ENCODE measurements around the gene RPL12.

RPL12 gene

GRCh38 chr9:127451858-127452656 is 851 bp upstream of the RPL12 start:
- peaks cover 31% of the 10 kb centered on the region for H3K4me1 Mint-ChIP-seq (ENCODE audit: low read depth)
- H3K9me3 Mint-ChIP-seq, result no peaks in the 10 kb centered on the region
- H3K27ac Mint-ChIP-seq, result peak overlapping the region; percentile 99
- no peaks in the 10 kb centered on the region for H3K27me3 Mint-ChIP-seq
- peak overlapping the region; percentile 98 for H3K4me3 Mint-ChIP-seq
- DNase-seq, result peak; percentile 69
- H3K36me3 Mint-ChIP-seq (ENCODE audit: low read depth), result peaks cover 83% of the 10 kb centered on the region

- no peaks in the 10 kb centered on the region for H3K27me3 Mint-ChIP-seq
- H3K4me1 Mint-ChIP-seq (ENCODE audit: low read depth), result peaks cover 34% of the 10 kb centered on the region
- no peaks in the 10 kb centered on the region for H3K9me3 Mint-ChIP-seq
- no peak for DNase-seq
- peak overlapping the region; percentile 99 for H3K27ac Mint-ChIP-seq
- peak overlapping the region; percentile 98 for H3K4me3 Mint-ChIP-seq
- peaks cover 83% of the 10 kb centered on the region for H3K36me3 Mint-ChIP-seq (ENCODE audit: low read depth)
These were observed 327 bp upstream of the RPL12 start for GRCh38 chr9:127451608-127451857.

GRCh38 chr9:127450243-127450760 is 904 bp downstream of the RPL12 start:
- no peaks in the 10 kb centered on the region for H3K9me3 Mint-ChIP-seq
- H3K27ac Mint-ChIP-seq, result peak overlapping the region; percentile 99
- DNase-seq, result no peak
- H3K27me3 Mint-ChIP-seq, result no peaks in the 10 kb centered on the region
- peaks cover 88% of the 10 kb centered on the region for H3K36me3 Mint-ChIP-seq (ENCODE audit: low read depth)
- H3K4me1 Mint-ChIP-seq (ENCODE audit: low read depth), result peaks cover 41% of the 10 kb centered on the region
- peak overlapping the region; percentile 98 for H3K4me3 Mint-ChIP-seq

- Mint-ChIP-seq H3K27ac (peak overlapping the region; percentile 99), H3K36me3 (ENCODE audit: low read depth) (peaks cover 89% of the 10 kb centered on the region), H3K4me1 (ENCODE audit: low read depth) (peaks cover 46% of the 10 kb centered on the region), H3K9me3 (no peaks in the 10 kb centered on the region), H3K4me3 (peak overlapping the region; percentile 98), H3K27me3 (no peaks in the 10 kb centered on the region)
- DNase-seq, result peak; percentile 52
These were observed 1.8 kb downstream of the RPL12 start for GRCh38 chr9:127449332-127449966.

- Mint-ChIP-seq H3K27me3 (no peaks in the 10 kb centered on the region), H3K4me3 (peak overlapping the region; percentile 98), H3K9me3 (no peaks in the 10 kb centered on the region), H3K36me3 (ENCODE audit: low read depth) (peaks cover 90% of the 10 kb centered on the region), H3K4me1 (ENCODE audit: low read depth) (peaks cover 49% of the 10 kb centered on the region), H3K27ac (peak overlapping the region; percentile 99)
- no peak for DNase-seq
These were observed 2.9 kb downstream of the RPL12 start for GRCh38 chr9:127448112-127448805.

- Mint-ChIP-seq H3K9me3 (no peaks in the 10 kb centered on the region), H3K27ac (peak overlapping the region; percentile 99), H3K36me3 (ENCODE audit: low read depth) (peaks cover 96% of the 10 kb centered on the region), H3K4me1 (ENCODE audit: low read depth) (peaks cover 47% of the 10 kb centered on the region), H3K27me3 (no peaks in the 10 kb centered on the region), H3K4me3 (peak overlapping the region; percentile 98)
- DNase-seq, result no peak
These were observed 3.6 kb downstream of the RPL12 start for GRCh38 chr9:127447416-127448111.

GRCh38 chr9:127446713-127447415 is 4.3 kb downstream of the RPL12 start:
- no peak for DNase-seq
- peaks cover 99% of the 10 kb centered on the region for H3K36me3 Mint-ChIP-seq (ENCODE audit: low read depth)
- no peaks in the 10 kb centered on the region for H3K9me3 Mint-ChIP-seq
- H3K27me3 Mint-ChIP-seq, result no peaks in the 10 kb centered on the region
- peak overlapping the region; percentile 99 for H3K27ac Mint-ChIP-seq
- peak overlapping the region; percentile 98 for H3K4me3 Mint-ChIP-seq
- H3K4me1 Mint-ChIP-seq (ENCODE audit: low read depth), result peaks cover 44% of the 10 kb centered on the region

GRCh38 chr9:127445851-127446712 is 5.1 kb downstream of the RPL12 start:
- Mint-ChIP-seq H3K4me3 (peak overlapping the region; percentile 63), H3K36me3 (ENCODE audit: low read depth) (peaks cover 98% of the 10 kb centered on the region), H3K27me3 (no peaks in the 10 kb centered on the region), H3K27ac (peak overlapping the region; percentile 99), H3K9me3 (no peaks in the 10 kb centered on the region), H3K4me1 (ENCODE audit: low read depth) (peaks cover 42% of the 10 kb centered on the region)
- DNase-seq, result peak; percentile 58

GRCh38 chr9:127444921-127445850 is 6.0 kb downstream of the RPL12 start:
- H3K4me1 Mint-ChIP-seq (ENCODE audit: low read depth), result peaks cover 41% of the 10 kb centered on the region
- H3K36me3 Mint-ChIP-seq (ENCODE audit: low read depth), result peaks cover 98% of the 10 kb centered on the region
- peak overlapping the region; percentile 63 for H3K4me3 Mint-ChIP-seq
- DNase-seq, result peak; percentile 60
- peak overlapping the region; percentile 99 for H3K27ac Mint-ChIP-seq
- H3K27me3 Mint-ChIP-seq, result no peaks in the 10 kb centered on the region
- H3K9me3 Mint-ChIP-seq, result no peaks in the 10 kb centered on the region

- peak overlapping the region; percentile 99 for H3K27ac Mint-ChIP-seq
- DNase-seq, result peak; percentile 60
- no peaks in the 10 kb centered on the region for H3K9me3 Mint-ChIP-seq
- H3K4me3 Mint-ChIP-seq, result peak overlapping the region; percentile 8
- H3K36me3 Mint-ChIP-seq (ENCODE audit: low read depth), result peaks cover 98% of the 10 kb centered on the region
- peaks cover 38% of the 10 kb centered on the region for H3K4me1 Mint-ChIP-seq (ENCODE audit: low read depth)
- H3K27me3 Mint-ChIP-seq, result no peaks in the 10 kb centered on the region
These were observed 6.8 kb downstream of the RPL12 start for GRCh38 chr9:127444283-127444920.

GRCh38 chr9:127438394-127438793 is 12.8 kb downstream of the RPL12 start:
- Mint-ChIP-seq H3K4me1 (ENCODE audit: low read depth) (peaks cover 18% of the 10 kb centered on the region), H3K27me3 (no peaks in the 10 kb centered on the region), H3K36me3 (ENCODE audit: low read depth) (peaks cover 97% of the 10 kb centered on the region), H3K27ac (peak overlapping the region; percentile 37), H3K4me3 (no peak overlapping the region), H3K9me3 (no peaks in the 10 kb centered on the region)
- no peak for DNase-seq
